GM21825 (cell line): ENCODE results near the gene TIMM44.
"Not testable (repeated sequence)": the region's sequence is repeated elsewhere in the genome, so short reads cannot be mapped to it uniquely, and the experiment has no call there.

ENCODE experiments used
- ATAC-seq: cut with Tn5 transposase; IDR thresholded peaks from one replicate; pipeline ENCODE4 v1.9.1; 2021; ENCODE audit warnings: mild to moderate bottlenecking, moderate library complexity; ENCODE audit not compliant: unreplicated experiment

The TIMM44 gene

DNA sequence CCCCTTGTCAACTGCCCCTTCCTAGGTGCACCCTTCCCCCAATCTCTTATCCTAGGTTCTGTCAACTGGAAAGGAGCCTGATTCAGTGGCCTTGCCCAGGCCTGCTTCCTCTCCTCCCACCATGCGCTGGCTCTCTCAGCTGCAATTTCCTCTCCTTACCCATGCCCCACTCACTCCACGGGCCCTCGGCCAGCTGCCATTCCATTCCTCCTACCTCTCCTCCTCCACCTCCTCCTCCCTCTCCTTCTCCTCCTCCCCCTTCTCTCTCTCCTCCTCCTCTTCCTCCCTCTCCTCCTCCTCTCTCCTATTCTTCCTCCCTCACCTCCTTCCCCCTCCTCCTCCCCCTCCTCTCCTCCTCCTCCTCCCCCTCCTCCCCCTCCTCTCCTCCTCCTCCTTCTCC lies 9.6 kb upstream of the TIMM44 start:
- ATAC-seq: no peak

DNA sequence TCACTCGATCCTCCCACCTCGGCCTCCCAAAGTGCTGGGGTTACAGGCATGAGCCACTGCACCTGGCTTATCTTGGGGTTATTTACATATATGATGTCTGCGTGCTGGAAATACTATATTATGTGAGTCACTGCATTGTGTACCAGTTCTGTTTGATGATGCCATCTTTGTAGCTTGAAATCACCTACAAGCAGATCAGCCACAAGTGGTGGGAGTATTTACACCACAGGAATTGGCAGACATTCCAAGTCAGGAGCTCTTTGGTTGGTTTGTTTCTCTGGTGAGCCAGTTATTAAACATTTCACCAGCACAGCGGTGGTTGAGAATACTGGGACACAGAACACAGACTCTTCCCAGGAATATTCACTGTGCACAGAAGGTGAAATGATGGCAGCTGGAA lies 4.5 kb upstream of the TIMM44 start:
- ATAC-seq: no peak

DNA sequence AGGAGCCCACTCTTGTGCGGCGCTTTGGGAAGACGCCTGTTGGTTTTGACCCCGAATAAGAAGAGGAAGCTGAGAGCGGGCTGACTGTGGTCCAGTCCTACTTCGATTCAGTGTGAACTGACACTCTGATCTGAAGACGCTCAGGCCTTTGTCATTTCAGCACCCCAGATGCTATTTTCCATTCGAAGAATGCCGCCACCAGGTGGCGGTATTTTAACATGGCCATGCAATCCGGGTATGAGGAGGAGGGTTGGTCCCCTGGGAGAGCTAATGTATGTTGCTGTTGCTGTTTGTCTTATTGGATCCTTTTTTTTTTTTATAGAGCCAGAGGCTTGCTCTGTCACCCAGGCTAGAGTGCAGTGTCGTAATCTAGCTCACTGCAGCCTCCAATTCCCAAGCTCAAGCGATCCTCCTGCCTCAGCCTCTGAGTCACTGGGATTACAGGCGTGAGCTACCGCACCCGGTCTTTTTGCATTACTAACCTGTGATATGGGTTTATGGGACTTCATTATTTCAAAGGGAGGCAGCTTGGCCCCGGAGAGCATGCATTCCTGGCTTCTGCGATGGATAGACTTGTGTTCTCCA lies 803 bp upstream of the TIMM44 start:
- peak; percentile 34 for ATAC-seq

DNA sequence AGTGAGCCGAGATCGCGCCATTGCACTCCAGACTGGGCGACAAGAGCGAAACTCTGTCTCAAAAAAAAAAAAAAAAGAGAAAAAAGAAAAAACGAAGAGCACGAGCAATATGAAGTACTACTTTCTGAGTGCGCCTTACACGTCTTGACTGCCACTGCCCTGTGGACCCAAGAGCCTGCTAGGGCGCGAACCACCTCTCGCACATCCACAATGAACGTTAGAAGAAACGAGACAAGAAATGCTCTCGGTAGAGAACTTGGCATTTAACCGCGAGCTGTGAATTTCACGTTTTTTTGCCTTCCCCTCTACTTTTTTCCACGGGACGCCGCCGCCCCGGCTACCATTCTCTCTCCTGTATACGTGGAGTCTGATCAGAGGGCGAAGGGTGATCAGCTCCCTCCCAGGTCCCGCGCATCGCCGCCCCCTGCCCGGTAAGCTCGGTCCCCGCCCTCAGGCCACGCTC lies 454 bp downstream of the TIMM44 start:
- ATAC-seq: no peak

DNA sequence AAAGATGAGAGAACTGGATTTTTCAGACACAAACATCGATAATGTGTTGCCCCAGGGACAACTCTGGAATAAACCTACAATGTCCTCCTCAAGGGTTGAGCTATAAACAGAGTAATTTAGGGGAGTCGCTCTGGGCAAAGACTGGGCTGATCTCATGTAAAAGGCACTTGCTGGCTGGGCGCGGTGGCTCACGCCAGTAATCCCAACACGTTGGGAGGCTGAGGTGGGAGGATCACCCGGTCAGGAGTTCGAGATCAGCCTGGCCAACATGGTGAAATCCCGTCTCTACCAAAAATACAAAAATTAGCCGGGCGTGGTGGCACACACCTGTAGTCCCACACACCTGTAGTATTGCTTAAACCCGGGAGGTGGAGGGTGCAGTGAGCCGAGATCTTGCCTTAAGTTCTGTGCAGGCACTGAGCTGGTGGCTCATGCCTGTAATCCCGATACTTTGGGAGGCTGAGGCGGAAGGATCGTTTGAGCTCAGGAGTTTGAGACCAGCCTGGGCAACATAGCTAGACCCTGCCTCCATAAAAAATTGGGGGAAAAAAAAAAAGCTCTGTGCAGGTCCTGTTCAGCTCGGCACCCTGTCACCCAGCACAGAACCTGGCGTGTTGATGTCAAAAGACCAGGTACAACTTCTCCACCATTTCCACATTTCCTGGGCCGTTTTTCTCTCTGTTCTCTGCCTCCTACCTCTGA lies 1.4 kb downstream of the TIMM44 start:
- no peak for ATAC-seq

DNA sequence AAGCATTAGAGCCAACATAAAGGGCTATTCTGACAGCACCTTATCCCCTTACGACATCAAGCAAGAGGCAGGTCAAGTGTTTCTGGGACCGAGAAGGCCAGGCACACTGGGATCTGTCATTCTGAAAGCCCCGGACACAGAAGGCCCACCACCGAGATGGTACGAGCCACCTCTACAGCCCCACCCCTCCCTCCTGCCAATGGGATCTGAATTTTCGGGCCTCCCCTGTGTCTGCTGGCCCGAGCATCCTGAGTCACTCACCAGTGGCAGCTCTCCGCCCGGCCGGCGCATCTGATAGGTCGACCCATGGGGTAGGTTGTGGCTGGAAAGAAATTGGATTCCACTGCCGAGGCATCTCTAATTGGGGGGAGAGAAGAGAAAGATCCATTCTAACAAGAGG lies 2.6 kb downstream of the TIMM44 start:
- ATAC-seq: no peak

DNA sequence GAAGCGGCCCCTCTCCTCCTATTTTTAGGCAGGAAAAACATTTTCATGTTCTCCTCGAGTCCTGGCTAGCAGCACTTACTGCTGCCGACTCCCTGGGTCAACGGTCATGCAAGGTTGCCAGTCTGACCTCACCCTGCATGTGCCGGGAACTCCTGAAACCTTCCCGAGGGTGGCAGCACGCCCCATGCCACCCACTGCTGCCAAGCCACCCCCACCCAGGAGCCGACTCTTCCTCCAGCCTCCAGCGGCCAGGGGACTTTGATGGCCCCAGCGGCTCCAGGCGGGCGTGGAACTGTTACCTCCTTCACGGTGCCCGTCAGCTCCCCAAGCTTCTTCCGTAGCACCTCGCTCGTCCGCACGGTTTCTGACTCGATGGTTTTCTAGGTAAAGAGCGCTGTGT lies 8.7 kb downstream of the TIMM44 start:
- no peak for ATAC-seq

DNA sequence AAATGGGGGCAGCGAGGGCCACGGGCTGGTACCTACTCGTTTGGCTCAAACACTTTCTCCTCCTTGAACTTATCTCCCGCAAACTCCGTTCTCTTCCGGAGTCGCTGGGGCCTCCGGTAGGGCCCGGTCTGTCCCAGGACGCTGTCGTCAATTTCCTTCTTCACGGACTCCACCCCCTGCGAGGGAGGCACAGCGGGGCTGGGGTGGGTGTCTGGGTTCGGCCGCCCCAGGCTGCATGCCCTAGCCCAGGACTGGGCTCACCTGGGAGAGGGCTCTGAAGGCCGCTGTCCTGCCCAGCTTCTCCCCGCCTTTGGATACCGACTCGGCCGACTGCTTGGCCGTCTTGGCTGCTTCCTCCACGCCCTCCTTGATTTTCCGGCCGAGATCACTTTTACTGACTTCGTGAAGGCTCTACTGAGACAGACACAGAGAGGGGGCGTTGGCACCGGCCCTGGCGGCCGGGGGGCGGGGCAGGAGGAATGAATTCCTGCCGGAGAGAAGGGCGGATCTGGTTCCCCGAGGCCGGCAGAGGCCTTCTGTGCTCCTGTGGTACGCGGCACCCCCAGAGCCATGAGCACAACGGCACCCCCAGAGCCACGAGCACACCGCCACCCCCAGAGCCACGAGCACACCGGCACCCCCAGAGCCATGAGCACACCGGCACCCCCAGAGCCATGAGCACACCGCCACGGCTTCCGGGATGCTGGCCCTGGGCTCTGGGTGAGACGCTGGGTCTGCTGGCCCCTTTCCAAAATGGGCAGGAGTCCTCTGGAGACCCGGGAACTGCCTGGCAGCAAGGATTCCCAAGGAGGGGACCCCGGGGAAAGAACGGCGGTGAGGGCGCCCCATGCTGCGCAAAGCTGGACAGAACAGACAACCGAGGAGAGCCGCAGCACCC lies 9.4 kb downstream of the TIMM44 start:
- ATAC-seq: no peak

DNA sequence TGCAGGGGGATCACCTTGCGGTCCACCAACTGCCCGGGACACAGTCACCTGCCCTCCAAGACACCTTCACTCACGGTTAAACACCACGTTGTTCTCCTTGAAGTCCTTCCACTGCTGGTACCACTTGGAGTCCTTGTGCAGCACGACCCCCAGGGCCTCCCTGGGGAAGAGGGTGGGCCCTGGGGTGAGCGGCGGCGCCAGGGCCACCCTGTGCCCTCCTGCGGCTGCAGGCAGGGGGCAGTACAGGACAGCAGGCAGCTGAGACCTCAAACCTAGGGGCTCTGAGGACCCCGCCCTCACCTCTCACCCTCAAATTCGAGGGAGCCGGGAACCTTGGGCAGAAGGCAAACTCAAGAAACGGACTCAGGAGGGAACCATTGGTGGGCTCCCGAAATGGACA lies 10.1 kb downstream of the TIMM44 start:
- no peak for ATAC-seq

DNA sequence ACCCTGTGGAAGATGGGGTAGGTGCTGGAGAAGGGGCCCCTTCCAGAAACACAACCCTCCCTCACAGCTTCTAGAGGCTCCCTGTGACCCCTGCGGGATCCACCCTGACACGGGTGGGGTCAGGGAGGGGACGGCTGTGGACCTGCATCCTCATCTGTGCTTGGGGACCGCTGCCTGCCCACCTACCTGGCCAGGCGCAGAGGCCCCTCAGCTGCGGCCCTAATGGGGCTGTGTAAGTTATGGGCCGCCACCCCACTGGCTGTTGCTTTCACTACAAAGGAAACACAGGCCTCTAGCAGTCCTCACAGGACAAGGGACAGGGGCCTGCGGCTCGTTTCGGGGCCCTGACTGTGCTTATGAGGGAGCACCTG lies 10.6 kb downstream of the TIMM44 start:
- no peak for ATAC-seq

DNA sequence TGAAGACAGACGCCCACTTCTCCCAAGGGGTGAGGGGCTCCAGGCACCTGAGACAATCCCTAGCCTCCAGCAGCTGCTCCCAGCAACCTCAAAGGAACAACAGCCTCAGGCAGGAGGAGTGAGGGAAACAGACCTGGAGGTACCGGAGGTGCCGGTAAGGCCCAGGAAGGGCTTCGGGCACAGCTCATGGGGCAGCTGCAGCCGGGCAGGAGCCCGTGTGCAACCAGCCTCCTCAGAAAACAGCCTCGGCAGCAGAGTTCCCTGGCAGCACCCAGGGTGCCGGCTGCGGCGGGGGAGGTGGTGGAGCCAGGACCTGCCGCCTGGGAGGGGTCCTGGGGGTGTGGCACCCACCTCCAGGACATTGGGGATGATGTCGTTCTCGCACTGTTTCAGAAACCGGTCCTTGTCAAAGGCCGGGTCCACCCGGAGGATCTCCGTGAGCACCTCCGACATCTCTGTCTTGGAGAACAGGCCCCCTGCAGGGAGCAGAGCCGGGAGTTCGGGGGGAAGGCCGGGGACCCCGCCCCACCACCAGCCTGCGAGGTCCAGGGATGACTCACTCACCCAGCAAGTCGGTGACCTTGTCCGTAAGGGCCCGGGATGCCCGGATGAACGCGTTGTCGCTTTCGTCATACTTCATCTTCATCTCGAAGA lies 11.1 kb downstream of the TIMM44 start:
- ATAC-seq: no peak

DNA sequence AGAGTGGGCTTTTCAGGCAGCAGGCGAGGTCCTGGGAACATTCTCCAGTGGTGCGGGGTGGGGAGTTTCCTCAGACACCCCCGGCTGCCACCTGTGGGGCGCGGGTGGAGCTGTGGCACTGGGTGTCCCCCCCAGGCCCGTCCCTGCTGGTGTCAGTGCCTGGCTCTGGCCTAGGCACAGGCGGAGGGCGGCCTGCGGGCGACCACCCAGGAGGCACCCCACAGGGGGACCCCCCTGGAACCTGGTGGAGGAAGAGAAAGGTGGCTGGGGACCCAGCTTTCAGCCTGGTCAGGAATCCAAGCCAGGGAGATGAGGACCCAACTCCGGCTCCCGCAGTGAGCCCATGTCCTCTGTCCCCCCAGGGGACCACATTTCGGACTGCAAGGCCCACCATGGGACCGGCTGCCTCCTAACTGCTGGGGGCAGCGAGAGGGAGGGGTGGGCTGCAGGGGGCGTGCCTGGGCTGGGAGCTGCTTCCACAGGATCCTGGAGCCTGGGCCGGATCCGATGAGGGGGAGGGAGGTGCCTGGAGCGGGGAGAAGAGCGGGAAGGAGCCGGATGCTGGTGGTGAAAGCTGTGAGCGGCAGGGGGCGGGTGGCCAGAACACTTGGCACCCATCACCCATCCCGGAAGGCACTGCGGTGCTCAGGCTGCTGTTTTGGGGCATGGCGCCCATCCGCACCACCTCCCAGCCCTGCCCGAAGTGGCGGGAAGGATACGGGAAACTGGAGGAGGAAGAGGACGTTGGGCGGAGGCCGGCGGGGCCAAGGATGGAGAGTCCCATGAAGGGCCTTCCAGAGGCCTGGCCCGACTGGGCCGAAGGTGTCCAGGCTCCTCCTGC lies 12.0 kb downstream of the TIMM44 start:
- no peak for ATAC-seq

DNA sequence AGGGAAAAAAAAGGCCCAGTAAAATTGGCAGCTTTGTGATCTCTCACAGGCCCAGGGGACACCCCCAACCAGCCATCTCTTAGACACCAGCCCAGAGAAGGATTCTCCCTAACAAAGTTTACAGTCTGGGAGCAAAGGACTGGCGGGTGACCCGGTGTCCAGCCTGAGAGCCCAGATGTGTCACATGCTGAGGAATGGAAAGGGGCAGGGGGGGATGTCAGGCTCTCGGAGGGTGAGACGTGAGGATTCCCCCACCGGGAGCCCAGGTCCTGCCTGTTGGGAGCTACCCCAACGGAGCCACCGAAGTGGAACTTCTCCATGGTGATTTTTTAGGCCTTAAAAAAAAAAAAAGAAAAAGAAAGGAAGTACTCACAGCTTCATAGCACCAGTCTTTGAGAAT lies 12.7 kb downstream of the TIMM44 start:
- ATAC-seq: no peak

DNA sequence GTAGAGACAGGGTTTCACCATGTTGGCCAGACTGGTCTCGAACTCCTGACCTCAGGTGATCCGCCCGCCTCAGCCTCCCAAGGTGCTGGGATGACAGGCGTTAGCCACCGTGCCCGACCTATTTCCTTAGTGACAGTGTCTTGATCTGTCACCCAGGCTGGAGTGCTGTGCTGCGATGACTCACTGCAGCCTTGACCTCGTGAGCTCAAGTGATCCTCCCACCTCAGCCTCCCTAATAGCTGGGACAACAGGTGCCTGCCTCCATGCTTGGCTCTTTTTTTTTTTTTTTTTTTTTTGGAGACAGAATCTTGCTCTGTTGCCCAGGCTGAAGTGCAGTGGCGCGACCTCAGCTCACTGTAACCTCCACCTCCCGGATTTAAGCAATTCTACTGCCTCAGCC lies 13.4 kb downstream of the TIMM44 start:
- ATAC-seq: not testable (repeated sequence)

DNA sequence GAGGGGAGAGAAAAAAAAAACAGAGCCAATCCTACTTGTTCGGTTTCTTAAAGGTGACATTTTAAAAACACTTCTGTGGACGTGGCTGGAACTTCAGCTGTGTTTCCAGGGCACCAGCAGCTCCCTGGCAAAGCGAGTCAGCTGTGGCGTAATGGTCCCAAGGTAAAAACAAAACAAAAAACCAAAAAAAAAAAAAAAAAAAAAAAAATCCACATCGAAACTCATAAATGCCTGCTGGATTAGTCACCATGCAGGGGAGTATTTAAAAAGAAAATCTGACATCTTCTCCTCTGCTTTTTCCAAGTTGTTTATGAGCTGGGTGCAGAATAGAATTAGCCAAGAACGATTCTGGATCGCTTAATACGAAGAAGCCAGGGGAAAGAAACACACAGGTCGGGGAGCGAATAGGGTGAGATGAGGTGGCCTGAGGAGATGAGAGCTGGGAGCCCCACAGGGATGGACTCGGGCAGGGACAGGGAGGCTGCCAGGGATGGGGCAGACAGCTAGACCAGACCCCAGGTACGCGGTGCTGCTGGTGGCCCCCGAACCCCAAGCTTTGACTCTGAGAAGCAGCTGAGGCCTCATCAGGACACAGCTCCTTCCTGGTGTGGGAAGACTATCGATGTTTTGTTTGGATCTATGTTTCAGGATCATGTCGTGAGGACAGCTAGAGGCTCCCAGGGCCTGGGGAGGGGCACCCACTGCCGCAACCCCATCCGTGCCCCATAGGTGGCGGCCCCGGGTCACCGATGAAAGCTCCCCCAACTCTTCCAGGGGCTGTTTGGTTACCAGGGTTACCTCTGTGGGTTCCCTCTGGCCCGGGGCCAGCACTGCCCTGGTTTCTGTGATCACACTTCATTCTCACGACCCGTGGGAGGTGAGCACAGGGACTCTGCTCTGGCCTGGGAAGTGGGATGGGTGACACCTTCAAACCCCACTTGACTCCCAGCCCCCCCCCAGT lies 14.4 kb downstream of the TIMM44 start:
- no peak for ATAC-seq

DNA sequence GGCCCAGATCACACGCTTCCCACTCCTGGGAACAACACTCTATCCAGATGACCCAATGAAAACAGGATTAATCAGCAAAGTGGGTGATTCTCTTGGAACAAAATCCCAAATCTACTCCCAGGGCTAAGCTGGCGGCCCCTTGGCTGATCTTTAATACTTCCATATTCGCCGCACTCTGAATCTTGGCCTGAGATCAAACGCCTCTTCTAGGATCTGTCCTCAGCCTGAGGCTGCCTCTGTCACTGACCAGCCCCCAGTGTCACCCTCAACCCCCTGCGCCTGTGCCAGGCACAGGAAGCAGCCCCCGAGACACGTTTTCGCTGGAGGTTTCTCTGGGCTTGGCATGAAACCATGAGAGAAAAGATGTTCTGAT lies 15.1 kb downstream of the TIMM44 start:
- no peak for ATAC-seq

DNA sequence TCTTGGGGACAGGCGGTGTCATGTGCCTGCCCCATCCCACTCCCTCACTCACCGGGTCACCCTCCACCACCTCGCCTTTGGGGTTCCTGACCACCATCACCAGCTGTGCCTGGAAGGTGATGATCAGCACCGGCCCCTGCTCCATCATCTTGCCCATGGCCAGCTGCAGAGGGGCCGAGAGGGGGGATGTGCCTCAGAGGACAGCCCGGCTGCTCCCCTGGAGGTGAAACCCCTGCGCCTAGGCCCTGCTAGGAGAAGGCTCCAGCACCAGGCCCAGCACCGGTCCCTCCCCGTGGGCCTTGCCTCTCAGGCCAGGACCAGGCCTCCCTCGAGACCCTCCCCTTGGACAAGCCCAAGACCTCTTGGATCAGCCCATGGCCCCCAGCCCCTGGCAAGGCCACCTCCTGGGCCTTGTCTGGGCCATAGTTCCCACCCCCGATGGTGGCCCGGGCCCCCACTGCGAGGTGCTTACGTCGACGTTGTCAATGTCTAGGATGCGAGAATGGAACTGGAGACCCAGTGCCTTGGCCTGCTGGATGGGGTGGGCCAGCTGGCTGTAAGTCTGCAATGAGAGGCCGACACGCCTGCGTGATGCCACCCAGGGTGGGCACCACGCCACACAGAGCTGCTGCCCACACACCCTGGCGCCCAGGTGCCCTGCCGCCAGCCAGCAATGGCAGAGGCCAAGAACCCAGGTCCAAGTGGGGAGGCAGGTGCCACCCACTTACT lies 15.7 kb downstream of the TIMM44 start:
- no peak for ATAC-seq

DNA sequence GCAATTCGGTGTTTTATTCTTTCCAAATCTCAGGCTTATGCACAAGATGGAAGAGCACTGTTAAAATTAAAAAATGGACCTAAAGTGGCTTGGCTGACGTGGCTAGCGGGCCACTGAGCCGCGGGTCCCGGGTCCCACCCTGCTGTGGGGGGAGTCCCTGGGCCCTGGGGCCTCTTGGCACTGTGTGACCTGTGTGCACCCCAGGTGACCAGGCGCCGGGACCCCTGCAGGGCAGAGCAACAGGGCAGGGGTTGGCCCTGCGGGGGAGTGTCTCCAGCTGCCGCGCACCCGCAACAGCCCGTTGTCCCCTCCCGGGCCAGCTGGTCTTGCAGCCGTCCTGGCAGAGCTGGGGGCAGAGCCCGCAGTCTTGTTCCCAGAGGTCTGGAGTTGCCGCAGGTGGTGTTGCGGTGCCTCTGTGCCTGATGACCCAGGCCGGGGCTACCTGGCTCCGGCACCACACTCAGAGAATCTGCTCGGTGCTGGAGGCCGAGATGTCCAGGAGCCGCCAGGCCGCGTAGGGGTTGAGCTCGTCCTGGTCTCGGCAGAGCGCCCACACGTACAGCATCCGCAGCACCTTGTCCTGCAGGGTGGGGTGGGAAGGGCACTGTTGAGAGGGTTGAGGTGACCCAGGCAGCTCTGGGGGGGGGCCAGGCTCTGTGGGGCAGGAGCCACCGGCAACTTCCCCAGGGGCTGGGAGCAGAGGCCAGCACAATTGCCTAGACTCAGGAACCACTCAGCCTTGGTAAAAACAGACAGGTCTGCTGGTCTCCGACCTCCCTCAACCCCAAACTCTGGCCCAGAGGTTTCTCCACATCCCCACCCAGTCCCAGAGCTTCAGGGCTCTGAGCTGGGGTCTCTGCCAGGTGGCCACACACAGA lies 16.5 kb downstream of the TIMM44 start:
- no peak for ATAC-seq
